GM15510 (cell line): Measurements from ENCODE around the gene OR1D2.
"Not testable (repeated sequence)": the region's sequence is repeated elsewhere in the genome, so short reads cannot be mapped to it uniquely, and the experiment has no call there.

Source experiments
- POLR2A ChIP-seq: IDR thresholded peaks from 3 replicates; pipeline ENCODE4 v1.6.1; 2011; ENCODE audit warnings: borderline replicate concordance; ENCODE audit not compliant: insufficient read length; ENCODE audit errors: extremely low read depth

Gene OR1D2

DNA sequence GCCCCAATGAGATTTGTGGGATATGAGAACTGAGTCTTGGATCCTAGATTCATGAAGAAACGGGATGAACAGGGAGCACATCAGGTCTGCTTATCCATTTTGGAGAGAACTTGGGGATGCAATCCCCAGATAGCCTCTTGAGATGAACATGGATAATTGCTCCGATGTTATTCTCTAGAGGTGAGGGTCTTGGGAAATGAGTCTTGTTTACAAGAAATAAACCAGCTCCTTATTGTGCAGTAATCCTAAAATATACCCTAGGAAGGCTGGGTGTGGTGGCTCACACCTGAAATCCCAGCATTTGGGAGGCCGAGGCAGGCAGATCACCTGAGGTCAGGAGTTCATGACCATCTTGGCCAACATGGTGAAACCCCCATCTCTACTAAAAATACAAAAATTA, at the start of gene OR1D2:
Gene OR1D2 (minus strand): TSS at position 101 of the 400 bp plus-strand sequence. CDS start 11,426 bp downstream, outside the sequence.
- no peak for TF ChIP-seq POLR2A

DNA sequence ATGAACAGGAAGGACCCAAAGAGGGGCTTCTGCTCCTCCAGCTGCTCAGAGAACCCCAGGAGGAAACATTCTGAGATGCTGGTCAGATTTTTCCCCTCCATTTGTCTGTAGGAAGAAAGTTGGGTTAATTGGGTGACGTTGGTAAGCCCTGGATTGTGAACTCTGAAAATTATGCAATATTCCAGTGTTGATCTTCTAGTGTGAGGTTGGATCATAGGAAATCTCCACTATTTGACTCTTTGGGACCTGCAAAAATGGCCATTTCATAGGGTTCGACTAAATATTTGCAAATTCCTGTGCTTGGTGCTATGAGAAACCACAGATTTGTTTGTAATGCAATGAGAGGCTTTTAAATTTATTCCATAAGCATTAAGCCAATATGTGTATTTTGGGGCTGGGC, 23.2 kb upstream of the OR1D2 start, which contains the start of gene OR1G1:
Gene OR1G1 (minus strand): TSS at position 101 of the 400 bp plus-strand sequence. CDS start 0 bp downstream, at position 101.
- TF ChIP-seq POLR2A = no peak

- not testable (repeated sequence) for TF ChIP-seq POLR2A
Observed at GRCh38 chr17:3063507-3063906, 40.7 kb downstream of the OR1D2 start, which contains the start of gene OR1D5. OR1D5 (minus strand) TSS chr17:3063607; CDS start chr17:3063607, 0 bp downstream.

- no peak for TF ChIP-seq POLR2A
Observed at GRCh38 chr17:3049705-3050295, 54.4 kb downstream of the OR1D2 start.

DNA sequence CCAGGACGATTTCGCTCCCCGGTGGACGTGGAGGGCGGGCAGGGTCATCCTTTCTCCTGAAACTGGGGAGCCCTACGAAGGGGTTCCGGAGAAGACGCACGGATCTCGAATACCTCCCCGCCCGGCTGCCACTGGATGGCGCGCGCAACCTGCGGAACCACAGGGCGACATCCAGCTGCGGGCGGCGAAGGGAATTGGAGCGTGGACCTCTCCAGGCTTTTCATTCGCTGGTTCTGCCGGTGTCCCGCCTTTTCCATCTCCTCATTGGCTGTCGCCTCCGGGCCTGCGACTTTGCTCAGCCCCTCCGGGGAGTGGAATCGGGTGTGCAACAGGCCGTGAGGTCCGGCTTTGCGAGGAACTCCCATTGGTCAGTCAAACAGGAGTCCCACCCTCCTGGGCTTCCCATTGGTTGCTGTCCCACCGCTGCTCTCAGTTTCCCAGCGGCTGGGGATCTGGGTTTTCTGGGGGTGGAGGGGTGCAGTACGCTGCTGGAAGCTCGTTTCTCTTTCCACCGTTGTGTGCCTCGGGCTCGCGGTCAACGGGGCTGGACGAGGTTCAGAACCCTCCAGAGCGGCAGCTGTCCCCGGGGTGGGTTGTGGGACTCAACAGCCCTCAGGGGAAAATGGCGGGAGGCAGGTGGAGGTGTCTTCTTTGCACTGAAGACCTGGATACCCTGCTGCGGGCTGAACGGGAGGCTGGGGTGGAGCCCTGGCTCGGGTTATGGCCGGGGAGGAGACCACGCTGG, 55.3 kb downstream of the OR1D2 start:
- TF ChIP-seq POLR2A = peak; percentile 52

DNA sequence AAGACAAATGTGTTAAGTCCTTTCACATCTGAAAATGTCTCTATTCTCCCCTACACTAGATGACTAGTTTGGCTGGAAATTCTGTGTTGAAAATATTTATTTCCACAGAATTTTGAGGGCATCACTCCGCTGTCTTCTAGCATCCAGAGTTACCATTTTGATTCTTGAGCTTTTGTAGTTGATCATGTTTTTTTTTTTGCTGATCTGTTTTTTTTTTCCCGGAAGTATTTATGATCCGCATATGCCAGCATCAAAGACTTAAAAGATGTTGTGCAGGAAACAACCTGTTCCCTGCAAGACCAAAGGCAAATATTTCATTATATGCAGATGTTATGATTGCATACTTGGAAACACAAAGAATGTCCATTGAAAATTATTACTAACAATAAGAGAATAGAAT, 57.5 kb downstream of the OR1D2 start:
- TF ChIP-seq POLR2A = no peak

DNA sequence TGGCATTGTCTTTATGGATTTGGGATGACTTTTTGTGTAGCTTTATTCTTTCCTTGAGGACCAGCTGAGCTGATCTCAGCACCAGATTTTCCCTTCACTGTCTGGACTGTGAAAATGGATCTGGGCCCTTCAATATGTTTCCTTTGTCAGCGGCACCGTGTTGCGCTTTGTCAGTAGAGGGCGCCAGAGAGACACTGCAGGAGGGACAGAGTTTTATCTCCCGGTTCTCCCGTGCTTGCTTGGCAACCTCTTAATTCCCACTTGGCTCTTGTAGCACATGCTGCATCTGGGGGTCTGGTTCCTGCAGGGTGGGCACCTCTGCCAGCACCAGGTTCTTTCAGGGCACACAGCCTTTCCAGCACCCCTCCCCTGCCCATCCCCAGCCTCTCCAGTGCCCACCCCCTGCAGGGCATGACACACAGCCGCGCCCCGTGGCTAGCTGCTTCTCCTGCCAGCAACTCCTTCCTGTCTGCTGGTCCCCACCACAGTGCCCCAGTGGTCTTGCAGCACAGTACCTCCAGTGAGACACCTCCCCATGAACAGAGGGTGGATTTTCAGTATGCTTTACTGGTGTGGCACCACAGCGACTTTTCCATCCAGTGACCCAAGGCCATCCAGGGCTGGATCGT, 60.4 kb downstream of the OR1D2 start:
- TF ChIP-seq POLR2A = no peak

DNA sequence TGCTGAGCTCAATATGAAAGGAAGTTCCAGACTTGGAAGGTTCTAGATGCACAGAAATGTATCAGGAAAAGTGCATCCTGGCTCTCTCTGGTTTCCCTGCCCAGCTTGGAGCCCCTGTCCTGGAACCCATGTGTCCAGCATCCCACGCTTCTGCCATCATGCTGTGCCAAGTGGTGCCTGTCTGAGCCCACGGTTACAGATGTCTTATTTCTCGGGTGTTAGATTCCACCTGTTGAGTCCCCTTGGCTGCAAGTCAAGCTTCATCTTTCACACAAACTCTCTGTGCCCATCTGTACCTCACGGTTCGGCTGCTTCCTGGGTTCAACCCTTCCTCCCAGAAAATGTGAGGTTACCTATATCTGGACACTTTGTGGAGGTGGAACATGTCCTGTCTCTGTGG, 63.3 kb downstream of the OR1D2 start:
- no peak for TF ChIP-seq POLR2A

DNA sequence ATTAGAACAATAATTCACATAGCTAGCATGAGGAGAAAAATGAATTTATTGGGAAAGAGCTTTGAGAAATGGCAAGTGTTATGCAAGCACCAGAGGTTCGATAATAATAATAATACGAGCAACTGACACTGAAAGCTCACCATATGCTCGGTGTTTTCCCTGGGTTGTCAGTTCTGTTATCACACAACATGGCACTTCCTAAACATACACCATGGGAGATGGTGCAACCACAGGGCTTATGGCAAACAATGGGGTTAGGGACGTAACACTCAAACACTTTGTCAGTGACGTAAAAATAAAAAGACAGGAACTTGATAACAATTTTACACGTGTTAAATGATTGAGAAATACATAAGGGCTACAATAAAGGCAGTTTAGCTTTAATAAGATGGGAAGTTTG, 64.5 kb downstream of the OR1D2 start:
- no peak for TF ChIP-seq POLR2A

DNA sequence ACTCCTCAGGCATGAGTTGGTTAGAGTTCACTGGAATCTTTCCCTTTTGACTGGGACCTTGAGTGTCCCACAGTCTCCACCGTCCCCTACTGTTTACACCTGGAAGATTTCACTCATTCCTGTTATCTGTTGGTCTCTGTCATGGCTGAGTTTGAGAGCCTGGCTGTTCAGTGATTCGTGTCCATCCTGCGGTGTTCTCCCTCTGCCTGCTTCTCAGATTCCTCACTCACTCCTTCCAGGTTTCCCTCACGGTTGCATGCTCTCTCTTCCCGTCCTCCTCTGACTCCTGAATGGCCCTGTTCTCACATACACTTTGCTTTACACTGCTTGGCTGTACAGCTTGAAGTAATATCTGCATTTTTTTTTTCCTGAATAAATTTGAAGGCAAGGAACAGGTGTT, 65.3 kb downstream of the OR1D2 start:
- no peak for TF ChIP-seq POLR2A
